Retinal pigment epithelial cell (primary cell): ENCODE results near the gene PEX26.
"Not testable (repeated sequence)": the region's sequence is repeated elsewhere in the genome, so short reads cannot be mapped to it uniquely, and the experiment has no call there.

ENCODE experiments used
- DNase-seq: peaks from one replicate; pipeline ENCODE4 v3.0.0-alpha.2; 2010; ENCODE audit warnings: low read depth
- H3K4me3 ChIP-seq: 2 replicates; pipeline ENCODE4 v1.5.1; 2011; ENCODE audit warnings: mild to moderate bottlenecking, low read length, control low read depth, moderate library complexity
- TF ChIP-seq, protein P1 (sequence below): conservative IDR thresholded peaks from 2 replicates; pipeline ENCODE4 v1.5.1; 2011; ENCODE audit warnings: low read depth, low read length, control low read depth, inconsistent platforms

The PEX26 gene

GRCh38 chr22:18048441-18048898, 29.3 kb upstream of the PEX26 start:
- no peak for DNase-seq
- TF ChIP-seq, protein P1, sequence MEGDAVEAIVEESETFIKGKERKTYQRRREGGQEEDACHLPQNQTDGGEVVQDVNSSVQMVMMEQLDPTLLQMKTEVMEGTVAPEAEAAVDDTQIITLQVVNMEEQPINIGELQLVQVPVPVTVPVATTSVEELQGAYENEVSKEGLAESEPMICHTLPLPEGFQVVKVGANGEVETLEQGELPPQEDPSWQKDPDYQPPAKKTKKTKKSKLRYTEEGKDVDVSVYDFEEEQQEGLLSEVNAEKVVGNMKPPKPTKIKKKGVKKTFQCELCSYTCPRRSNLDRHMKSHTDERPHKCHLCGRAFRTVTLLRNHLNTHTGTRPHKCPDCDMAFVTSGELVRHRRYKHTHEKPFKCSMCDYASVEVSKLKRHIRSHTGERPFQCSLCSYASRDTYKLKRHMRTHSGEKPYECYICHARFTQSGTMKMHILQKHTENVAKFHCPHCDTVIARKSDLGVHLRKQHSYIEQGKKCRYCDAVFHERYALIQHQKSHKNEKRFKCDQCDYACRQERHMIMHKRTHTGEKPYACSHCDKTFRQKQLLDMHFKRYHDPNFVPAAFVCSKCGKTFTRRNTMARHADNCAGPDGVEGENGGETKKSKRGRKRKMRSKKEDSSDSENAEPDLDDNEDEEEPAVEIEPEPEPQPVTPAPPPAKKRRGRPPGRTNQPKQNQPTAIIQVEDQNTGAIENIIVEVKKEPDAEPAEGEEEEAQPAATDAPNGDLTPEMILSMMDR = no peak
- H3K4me3 ChIP-seq = no peak overlapping the region

DNA sequence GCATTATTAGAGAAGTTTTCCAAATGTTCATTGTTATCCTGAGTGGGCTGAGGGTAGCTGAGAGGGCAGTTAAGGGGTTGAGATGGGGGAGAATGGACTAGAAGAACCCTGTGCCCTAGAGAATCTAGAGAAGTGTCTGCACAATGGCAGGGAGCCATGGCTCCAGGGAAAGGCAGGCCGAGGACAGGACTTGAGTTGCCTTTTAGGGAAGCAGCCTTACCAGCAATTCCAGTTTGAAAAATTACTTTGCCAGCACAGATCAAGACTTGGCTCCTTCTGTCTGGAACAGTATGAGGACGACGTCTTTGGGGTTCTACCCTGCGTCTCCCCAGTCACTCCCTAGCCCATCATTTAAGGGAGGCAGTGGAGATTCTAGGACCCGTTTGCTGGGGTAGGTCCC, 27.7 kb upstream of the PEX26 start:
- TF ChIP-seq, protein P1 = no peak
- no peak overlapping the region for H3K4me3 ChIP-seq
- DNase-seq = no peak

- H3K4me3 ChIP-seq, DNase-seq: not testable (repeated sequence)
Measured at GRCh38 chr22:18051113-18051512, 26.7 kb upstream of the PEX26 start.

GRCh38 chr22:18053216-18053946, 24.4 kb upstream of the PEX26 start:
- H3K4me3 ChIP-seq, DNase-seq: not testable (repeated sequence)

DNA sequence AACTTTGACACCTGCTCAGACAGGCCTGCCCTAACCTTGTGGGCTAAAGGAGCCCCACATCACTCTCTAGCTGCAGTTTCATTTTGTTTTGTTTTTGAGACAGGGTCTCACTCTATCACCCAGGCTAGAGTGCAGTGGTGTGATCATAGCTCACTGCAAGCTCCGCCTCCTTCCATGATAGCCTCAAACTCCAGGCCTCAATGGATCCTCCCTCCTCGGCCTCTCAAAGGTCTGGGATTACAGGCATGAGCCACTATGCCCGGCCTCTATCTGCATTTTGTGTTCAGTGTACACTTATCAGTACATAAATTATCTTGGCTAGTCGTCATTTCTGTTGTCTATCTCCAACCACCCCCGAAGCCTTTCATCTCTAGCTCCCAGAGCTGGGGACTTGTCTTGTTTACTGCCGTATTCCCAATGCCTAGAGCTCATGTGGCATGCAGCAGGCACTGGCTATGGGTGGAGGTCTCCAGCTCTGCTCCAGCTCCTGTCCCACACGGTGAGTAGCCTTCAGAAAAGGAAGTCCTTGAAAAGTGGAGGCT, 22.1 kb upstream of the PEX26 start:
- TF ChIP-seq, protein P1 = no peak
- no peak for DNase-seq
- H3K4me3 ChIP-seq = no peak overlapping the region

GRCh38 chr22:18056161-18056666, 21.6 kb upstream of the PEX26 start:
- no peak for DNase-seq
- TF ChIP-seq, protein P1 = no peak
- H3K4me3 ChIP-seq = no peak overlapping the region

DNA sequence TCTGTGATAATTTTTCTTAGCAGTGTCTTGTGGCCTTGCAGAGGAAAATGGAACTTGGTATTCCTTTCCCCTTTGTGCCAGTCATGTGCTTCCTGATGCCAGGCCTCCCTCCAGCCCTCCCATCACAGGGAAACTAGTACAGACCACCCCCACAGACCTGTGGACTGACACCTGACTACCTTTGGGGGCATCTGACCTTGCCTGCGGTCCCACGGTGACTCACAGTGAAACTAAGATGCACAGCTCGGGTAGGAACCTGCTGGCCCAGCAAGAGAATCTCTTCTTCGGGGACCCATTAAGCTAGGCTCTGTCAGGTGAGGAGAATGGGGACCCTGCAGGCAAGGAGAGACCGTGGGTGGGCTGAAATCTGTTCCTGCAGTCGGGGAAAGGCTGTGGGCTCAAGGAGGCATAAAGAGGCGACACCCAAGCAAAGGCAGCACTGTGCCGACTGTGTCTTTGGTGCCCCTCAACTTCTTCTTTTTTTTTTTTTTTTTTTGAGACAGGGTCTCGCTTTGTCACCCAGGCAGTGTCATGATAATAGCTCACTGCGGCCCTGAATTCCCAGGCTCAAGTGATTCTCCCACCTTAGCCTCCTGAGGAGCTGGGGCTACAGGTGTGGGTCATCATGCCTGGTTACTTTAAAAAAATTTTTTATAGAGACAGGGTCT, 20.8 kb upstream of the PEX26 start:
- TF ChIP-seq, protein P1 = no peak
- no peak overlapping the region for H3K4me3 ChIP-seq
- no peak for DNase-seq
